Transverse colon (tissue), 4 donors: ENCODE results near the gene SHISA9. TPM values are rescaled to one million over a fixed set of nuclear protein-coding genes. Genes with fewer than 3 reads are reported as not detected.

Experiments
- DNase-seq: peaks from one replicate; pipeline ENCODE4 v3.0.0-alpha.2; 2019
- H3K27ac ChIP-seq, 4 donors: fragments of 200-600 bp; sonication (generic); 2 replicates each; pipeline ENCODE4 v1.5.1; 2016 to 2018; ENCODE audit warnings: inconsistent platforms in 4 of 4
- H3K27me3 ChIP-seq: fragments of 200-600 bp; sonication (generic); 2 replicates; pipeline ENCODE4 v1.5.1; 2017; ENCODE audit warnings: inconsistent platforms
- H3K36me3 ChIP-seq, 4 donors: fragments of 200-600 bp; sonication (generic); 2 replicates each; pipeline ENCODE4 v1.5.1; 2017 to 2019; ENCODE audit warnings: inconsistent platforms in 4 of 4
- H3K4me1 ChIP-seq, 4 donors: fragments of 200-600 bp; sonication (generic); 2 replicates each; pipeline ENCODE4 v1.5.1; 2017 to 2020; ENCODE audit warnings: inconsistent platforms in 4 of 4
- H3K4me3 ChIP-seq, 4 donors: fragments of 200-600 bp; sonication (generic); 1 replicate in 1 of 4; 2 replicates in 3 of 4; pipeline versions ENCODE4 v1.5.1 to v1.6.1; 2017 to 2019; ENCODE audit warnings: inconsistent platforms in 4 of 4
- H3K9me3 ChIP-seq, 2 donors: fragments of 200-600 bp; sonication (generic); 2 replicates each; pipeline ENCODE4 v1.5.1; 2017 to 2019; ENCODE audit warnings: inconsistent platforms in 2 of 2
- CTCF ChIP-seq, 5 experiments: fragments of 200-600 bp in 3 of 5; fragments of 450-650 bp in 2 of 5; sonication (generic) in 3 of 5; IDR thresholded peaks; 1 replicate in 2 of 5; 2 replicates in 3 of 5; pipeline ENCODE4 v1.5.1; 2016 to 2017; ENCODE audit warnings: antibody characterized with exemption in 5 of 5, inconsistent platforms in 3 of 5, mild to moderate bottlenecking in 2 of 5, moderate library complexity in 1 of 5
- EP300 ChIP-seq: sonication (generic); formaldehyde crosslinking; IDR thresholded peaks from one replicate; pipeline ENCODE4 v1.6.1; 2017; ENCODE audit warnings: antibody characterized with exemption, low read depth
- POLR2A ChIP-seq: fragments of 450-650 bp; IDR thresholded peaks from one replicate; pipeline ENCODE4 v1.6.1; 2016; ENCODE audit warnings: antibody characterized with exemption, mild to moderate bottlenecking, moderate library complexity
- POLR2AphosphoS5 ChIP-seq, 3 donors: sonication (generic); formaldehyde crosslinking; IDR thresholded peaks; one replicate each; pipeline ENCODE4 v1.6.1; 2016; ENCODE audit warnings: antibody characterized with exemption in 3 of 3
- WGBS, 2 donors: methylation state at CpG; one replicate each; pipeline ENCODE4 v1.1.5; 2018; ENCODE audit warnings: low coverage in 1 of 2; 5-methylcytosine and 5-hydroxymethylcytosine counted together
- in situ Hi-C, 4 donors: fragments of 200-750 bp; cut with MboI; loops; one replicate each; pipeline versions ENCODE4 v1.15.0 to v1.15.1; 2017; ENCODE audit warnings: low sequenced_read_pairs in 3 of 4, low pct_ligation_motif_present in 1 of 4, low pct_unique_long_range_greater_than_20kb in 1 of 4
- intact Hi-C: fragments of 100-400 bp; cut with DNase I; formaldehyde crosslinking; loops from one replicate; pipeline ENCODE4 v1.15.1; 2023; ENCODE audit warnings: low total_unique reads
- total RNA-seq, 4 donors: library from RNA; depleted of rRNA; stranded (reverse); fragments of >200 nt; gene quantifications; one replicate each; pipeline ENCODE4 v1.1.0, GENCODE V29; 2016

Gene SHISA9
- total RNA-seq, 4 donors from 2014 or later = 1.3 to 37.6 (median 2.1) TPM

GRCh38 chr16:12951392-12951791, 50.0 kb downstream of the SHISA9 start:
- H3K4me3 ChIP-seq = no peak overlapping the region
- 79% methylated on average over 1 of the region's 1 CpG; no CpG with 5 or more reads in 1 of the 2 donors for WGBS, 2 donors
- intact Hi-C loops = no loop called here
- no peak overlapping the region for H3K27ac ChIP-seq
- H3K9me3 ChIP-seq = no peaks in the 10 kb centered on the region
- TF ChIP-seq POLR2A = no peak
- TF ChIP-seq CTCF (IDR thresholded peaks at IDR 0.05) = no peak
- TF ChIP-seq POLR2AphosphoS5 (IDR thresholded peaks at IDR 0.05) = no peak
- no peak for TF ChIP-seq EP300
- no peaks in the 10 kb centered on the region for H3K4me1 ChIP-seq
- no peaks in the 10 kb centered on the region for H3K36me3 ChIP-seq
- H3K27me3 ChIP-seq = no peaks in the 10 kb centered on the region
- in situ Hi-C loops = no loop called here
- DNase-seq = no peak

DNA sequence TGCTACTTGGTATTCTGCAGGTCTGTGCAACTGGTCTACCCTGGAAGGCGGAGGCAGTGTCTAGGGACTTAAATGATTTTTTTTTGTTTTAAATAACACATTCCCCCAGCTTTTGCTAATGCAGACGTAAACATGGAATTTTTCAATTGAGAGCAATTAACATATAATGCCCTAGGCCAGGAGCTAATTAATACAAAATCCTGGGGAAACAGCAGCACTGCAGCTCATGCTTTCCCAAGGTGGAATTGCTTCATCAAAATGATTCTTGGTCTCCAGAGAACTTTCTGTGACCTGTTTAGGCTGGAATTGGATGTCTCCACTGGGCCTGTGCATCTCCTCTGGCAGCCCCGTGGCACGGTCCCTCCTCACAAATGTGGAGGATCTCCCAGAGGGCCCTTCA, 50.6 kb downstream of the SHISA9 start:
- no peak overlapping the region for H3K4me3 ChIP-seq
- intact Hi-C loops (no loop called here), in situ Hi-C loops (no loop called here)
- H3K4me1 ChIP-seq = no peaks in the 10 kb centered on the region
- H3K27ac ChIP-seq = no peak overlapping the region
- no peaks in the 10 kb centered on the region for H3K27me3 ChIP-seq
- H3K9me3 ChIP-seq = no peaks in the 10 kb centered on the region
- DNase-seq = no peak
- H3K36me3 ChIP-seq = no peaks in the 10 kb centered on the region
- TF ChIP-seq POLR2A = no peak
- TF ChIP-seq POLR2AphosphoS5 (IDR thresholded peaks at IDR 0.05) = no peak
- no peak for TF ChIP-seq EP300
- no peak for TF ChIP-seq CTCF (IDR thresholded peaks at IDR 0.05)
- 83 to 89% methylated on average over 2 to 4 of the region's 4 CpGs for WGBS, 2 donors

- no peak overlapping the region for H3K27ac ChIP-seq
- no peaks in the 10 kb centered on the region for H3K9me3 ChIP-seq
- H3K36me3 ChIP-seq = no peaks in the 10 kb centered on the region
- no peaks in the 10 kb centered on the region for H3K27me3 ChIP-seq
- no peak for TF ChIP-seq POLR2AphosphoS5 (IDR thresholded peaks at IDR 0.05)
- TF ChIP-seq CTCF (IDR thresholded peaks at IDR 0.05) = no peak
- TF ChIP-seq EP300 = no peak
- no peak for TF ChIP-seq POLR2A
- H3K4me1 ChIP-seq = no peaks in the 10 kb centered on the region
- H3K4me3 ChIP-seq = no peak overlapping the region
- intact Hi-C loops = no loop called here
- no peak for DNase-seq
- in situ Hi-C loops = no loop called here
Measured at GRCh38 chr16:12958366-12958765, 57.0 kb downstream of the SHISA9 start.

DNA sequence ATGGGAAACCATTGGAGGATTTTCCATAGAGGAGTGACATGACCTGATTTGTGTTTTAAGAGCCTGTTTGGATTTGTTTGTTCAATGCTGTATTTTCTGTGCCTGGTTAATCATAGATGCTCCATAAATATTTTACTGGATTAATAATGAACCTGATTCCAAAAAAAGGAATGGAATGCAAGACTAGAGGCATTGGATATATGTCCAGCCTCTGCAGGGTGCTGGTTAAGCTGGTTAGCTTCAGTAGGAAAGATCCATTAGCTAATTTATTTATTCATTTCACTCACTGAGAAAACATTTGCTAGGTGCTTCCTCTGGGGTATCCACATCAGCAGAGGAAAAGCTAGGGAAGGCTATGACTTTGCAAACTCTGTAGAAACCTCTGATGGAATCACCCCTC, 57.7 kb downstream of the SHISA9 start:
- Histone ChIP-seq H3K4me1 (no peaks in the 10 kb centered on the region), H3K27ac (no peak overlapping the region), H3K27me3 (no peaks in the 10 kb centered on the region), H3K36me3 (no peaks in the 10 kb centered on the region), H3K9me3 (no peaks in the 10 kb centered on the region), H3K4me3 (no peak overlapping the region)
- no peak for TF ChIP-seq EP300
- no peak for TF ChIP-seq POLR2A
- TF ChIP-seq POLR2AphosphoS5 (IDR thresholded peaks at IDR 0.05) = no peak
- TF ChIP-seq CTCF (IDR thresholded peaks at IDR 0.05) = no peak
- no peak for DNase-seq
- in situ Hi-C loops = no loop called here
- intact Hi-C loops = no loop called here
